Measurements from ENCODE around the gene PTPRM.

- TF ChIP-seq POLR2A (IDR thresholded peaks at IDR 0.05; ENCODE audit: borderline replicate concordance, extremely low read depth, insufficient read depth, insufficient read length) (no peak), SP1 (IDR thresholded peaks at IDR 0.05; ENCODE audit: low read depth) (no peak), CTCF (IDR thresholded peaks at IDR 0.05 in 2 of 3, conservative IDR thresholded peaks at IDR 0.05 in 1 of 3; ENCODE audit: borderline replicate concordance in 1 of 3, insufficient read depth in 1 of 3, low read depth in 2 of 3, low read length in 2 of 3) (no peak), MAX (IDR thresholded peaks at IDR 0.05) (no peak), JUND (IDR thresholded peaks at IDR 0.05) (no peak), CBX3 (IDR thresholded peaks at IDR 0.05; ENCODE audit: low read depth) (no peak), ATF3 (IDR thresholded peaks at IDR 0.05) (no peak), ZFX (IDR thresholded peaks at IDR 0.05) (no peak), FOSL1 (IDR thresholded peaks at IDR 0.05; ENCODE audit: low read depth) (no peak), TCF7L2 (IDR thresholded peaks at IDR 0.05; ENCODE audit: borderline replicate concordance, extremely low read depth, insufficient read depth, insufficient read length) (no peak), REST (IDR thresholded peaks at IDR 0.05; ENCODE audit: low read depth) (no peak), EZH2 (IDR thresholded peaks at IDR 0.05) (no peak), ZBTB33 (IDR thresholded peaks at IDR 0.05; ENCODE audit: extremely low read depth, insufficient replicate concordance, low read length) (no peak)
Measured at GRCh38 chr18:8427339-8427738, 860.2 kb downstream of the PTPRM start.

Data from HCT116 (cell line).